ENCODE results near the gene NXPH3.
A peak's percentile ranks its signal among the peaks of the same experiment; 100 is the strongest.

NXPH3 gene

GRCh38 chr17:49618028-49618611 is 42.4 kb downstream of the NXPH3 start:
- peak; percentile 41 for DNase-seq (ENCODE audit: low read depth)
- TF ChIP-seq CTCF (IDR thresholded peaks at IDR 0.05; ENCODE audit: low read depth, low read length, missing control alignments): no peak
- H3K4me3 ChIP-seq (ENCODE audit: low read depth, low read length): no peak overlapping the region
- in situ Hi-C loops (cut with HindIII; ENCODE audit: low sequenced_read_pairs): no loop called here

- in situ Hi-C loops (cut with HindIII; ENCODE audit: low sequenced_read_pairs): no loop called here
- DNase-seq (ENCODE audit: low read depth): no peak
- H3K4me3 ChIP-seq (ENCODE audit: low read depth, low read length): no peak overlapping the region
- no peak for TF ChIP-seq CTCF (IDR thresholded peaks at IDR 0.05; ENCODE audit: low read depth, low read length, missing control alignments)
These were observed 45.7 kb downstream of the NXPH3 start for GRCh38 chr17:49621420-49621819.

- TF ChIP-seq CTCF (IDR thresholded peaks at IDR 0.05; ENCODE audit: low read depth, low read length, missing control alignments): no peak
- no peak overlapping the region for H3K4me3 ChIP-seq (ENCODE audit: low read depth, low read length)
- in situ Hi-C loops (cut with HindIII; ENCODE audit: low sequenced_read_pairs): no loop called here
- no peak for DNase-seq (ENCODE audit: low read depth)
These were observed 46.4 kb downstream of the NXPH3 start for GRCh38 chr17:49621946-49622529.

GRCh38 chr17:49624896-49625295 is 49.2 kb downstream of the NXPH3 start:
- in situ Hi-C loops (cut with HindIII; ENCODE audit: low sequenced_read_pairs): no loop called here
- TF ChIP-seq CTCF (IDR thresholded peaks at IDR 0.05; ENCODE audit: low read depth, low read length, missing control alignments): no peak
- DNase-seq (ENCODE audit: low read depth): no peak

GRCh38 chr17:49629447-49629846 is 53.8 kb downstream of the NXPH3 start:
- in situ Hi-C loops (cut with HindIII; ENCODE audit: low sequenced_read_pairs): no loop called here
- H3K4me3 ChIP-seq (ENCODE audit: low read depth, low read length): no peak overlapping the region
- no peak for TF ChIP-seq CTCF (IDR thresholded peaks at IDR 0.05; ENCODE audit: low read depth, low read length, missing control alignments)
- no peak for DNase-seq (ENCODE audit: low read depth)

More at GRCh38 chr17:49624896-49625295, 49.2 kb downstream of the NXPH3 start:
- no peak overlapping the region for H3K4me3 ChIP-seq (ENCODE audit: low read depth, low read length)

GRCh38 chr17:49630113-49630900 is 54.6 kb downstream of the NXPH3 start:
- DNase-seq (ENCODE audit: low read depth): no peak
- H3K4me3 ChIP-seq (ENCODE audit: low read depth, low read length): no peak overlapping the region
- in situ Hi-C loops (cut with HindIII; ENCODE audit: low sequenced_read_pairs): no loop called here
- TF ChIP-seq CTCF (IDR thresholded peaks at IDR 0.05; ENCODE audit: low read depth, low read length, missing control alignments): no peak

Measured in astrocyte of the cerebellum (primary cell).